ENCODE data around the gene RBMS2.
"Not testable (repeated sequence)": the region's sequence is repeated elsewhere in the genome, so short reads cannot be mapped to it uniquely, and the experiment has no call there.

RBMS2 gene

DNA sequence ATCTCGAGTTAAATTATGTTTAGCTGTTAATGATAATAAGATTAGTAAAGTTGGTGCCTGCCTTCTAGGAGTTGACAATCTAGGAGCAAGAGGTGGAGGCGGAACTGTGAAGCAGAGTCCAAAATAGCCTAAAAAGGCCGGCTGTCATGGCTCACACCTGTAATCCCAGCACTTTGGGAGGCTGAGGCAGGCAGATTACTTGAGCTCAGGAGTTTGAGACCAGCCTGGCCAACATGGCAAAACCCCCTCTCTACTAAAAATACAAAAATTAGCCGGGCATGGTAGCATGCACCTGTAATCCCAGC is 7.7 kb upstream of the RBMS2 start:
- not testable (repeated sequence) for H3K4me1 ChIP-seq (ENCODE audit: control insufficient read depth in 2 of 2, insufficient read depth in 2 of 2, low read length in 2 of 2); H3K9ac ChIP-seq (ENCODE audit: low read depth in 1 of 2, low read length in 2 of 2); H3K9me3 ChIP-seq (ENCODE audit: control insufficient read depth in 2 of 2, low read length in 2 of 2); H3K4me3 ChIP-seq (ENCODE audit: low read length in 2 of 2); H3K27me3 ChIP-seq (ENCODE audit: control insufficient read depth in 2 of 2, insufficient read depth in 2 of 2, low read length in 2 of 2); H3K27ac ChIP-seq (ENCODE audit: low read depth in 2 of 2, low read length in 2 of 2); H3K36me3 ChIP-seq (ENCODE audit: control insufficient read depth in 2 of 2, insufficient read depth in 2 of 2, low read length in 2 of 2)

DNA sequence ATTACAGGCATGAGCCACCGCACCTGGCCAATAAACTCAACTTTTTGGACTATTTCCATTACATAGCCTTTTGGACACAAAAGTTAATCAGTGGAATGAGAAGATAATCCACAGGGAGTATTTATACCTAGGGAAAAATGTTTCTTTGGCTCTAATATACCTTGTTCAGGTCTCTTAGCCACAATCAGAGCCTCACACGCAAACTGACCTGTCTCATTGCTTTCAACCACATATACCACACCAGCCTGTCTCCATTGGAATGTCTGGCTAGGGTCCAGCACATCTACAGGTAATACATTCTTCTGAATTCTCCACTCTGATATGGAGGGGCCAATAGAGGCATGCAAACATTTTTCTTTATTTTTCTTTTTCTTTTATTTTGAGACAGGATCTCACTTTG is 3.8 kb upstream of the RBMS2 start:
- Histone ChIP-seq H3K4me1 (ENCODE audit: control insufficient read depth in 2 of 2, insufficient read depth in 2 of 2, low read length in 2 of 2) (peaks cover 9 to 17% of the 10 kb centered on the region in 2 donors), H3K9me3 (ENCODE audit: control insufficient read depth in 2 of 2, low read length in 2 of 2) (no peaks in the 10 kb centered on the region)

GRCh38 chr12:56518570-56518969 is 3.0 kb upstream of the RBMS2 start:
- Histone ChIP-seq H3K4me1 (ENCODE audit: control insufficient read depth in 2 of 2, insufficient read depth in 2 of 2, low read length in 2 of 2) (peaks cover 8 to 17% of the 10 kb centered on the region in 2 donors), H3K9me3 (ENCODE audit: control insufficient read depth in 2 of 2, low read length in 2 of 2) (no peaks in the 10 kb centered on the region), H3K36me3 (ENCODE audit: control insufficient read depth in 2 of 2, insufficient read depth in 2 of 2, low read length in 2 of 2) (no peaks in the 10 kb centered on the region), H3K9ac (ENCODE audit: low read depth in 1 of 2, low read length in 2 of 2) (no peak overlapping the region), H3K4me3 (ENCODE audit: low read length in 2 of 2) (no peak overlapping the region), H3K27me3 (ENCODE audit: control insufficient read depth in 2 of 2, insufficient read depth in 2 of 2, low read length in 2 of 2) (no peaks in the 10 kb centered on the region), H3K27ac (ENCODE audit: low read depth in 2 of 2, low read length in 2 of 2) (no peak overlapping the region)

More for the DNA sequence above, 3.8 kb upstream of the RBMS2 start:
- H3K36me3 ChIP-seq (ENCODE audit: control insufficient read depth in 2 of 2, insufficient read depth in 2 of 2, low read length in 2 of 2), result no peaks in the 10 kb centered on the region
- no peak overlapping the region for H3K9ac ChIP-seq (ENCODE audit: low read depth in 1 of 2, low read length in 2 of 2)
- H3K27me3 ChIP-seq (ENCODE audit: control insufficient read depth in 2 of 2, insufficient read depth in 2 of 2, low read length in 2 of 2), result no peaks in the 10 kb centered on the region
- no peak overlapping the region for H3K27ac ChIP-seq (ENCODE audit: low read depth in 2 of 2, low read length in 2 of 2)
- no peak overlapping the region for H3K4me3 ChIP-seq (ENCODE audit: low read length in 2 of 2)

DNA sequence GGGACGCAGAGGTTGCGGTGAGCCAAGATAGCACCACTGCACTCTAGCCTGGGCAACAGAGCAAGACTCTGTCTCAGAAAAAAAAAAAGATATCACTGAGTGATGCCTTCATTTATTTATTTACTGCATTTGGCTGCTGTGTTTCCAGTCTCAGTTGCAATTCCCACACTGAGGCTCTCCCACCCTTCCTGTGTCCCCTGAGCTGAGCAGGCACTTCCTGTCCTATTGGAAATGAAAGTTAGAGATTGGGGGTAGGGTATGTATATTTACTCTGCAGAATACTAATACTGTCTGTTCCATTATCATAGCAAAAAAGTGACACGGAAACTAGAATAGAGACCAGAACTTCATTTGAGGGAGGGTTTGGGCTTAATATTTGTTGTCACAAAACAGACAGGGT is 1.6 kb upstream of the RBMS2 start:
- Histone ChIP-seq H3K4me3 (ENCODE audit: low read length in 2 of 2) (peak overlapping the region in 1 of 2 donors; percentile 5), H3K36me3 (ENCODE audit: control insufficient read depth in 2 of 2, insufficient read depth in 2 of 2, low read length in 2 of 2) (no peaks in the 10 kb centered on the region), H3K9ac (ENCODE audit: low read depth in 1 of 2, low read length in 2 of 2) (no peak overlapping the region), H3K4me1 (ENCODE audit: control insufficient read depth in 2 of 2, insufficient read depth in 2 of 2, low read length in 2 of 2) (peaks cover 7 to 16% of the 10 kb centered on the region in 2 donors), H3K9me3 (ENCODE audit: control insufficient read depth in 2 of 2, low read length in 2 of 2) (no peaks in the 10 kb centered on the region), H3K27me3 (ENCODE audit: control insufficient read depth in 2 of 2, insufficient read depth in 2 of 2, low read length in 2 of 2) (no peaks in the 10 kb centered on the region), H3K27ac (ENCODE audit: low read depth in 2 of 2, low read length in 2 of 2) (peak overlapping the region; percentile 80 to 88)

GRCh38 chr12:56520506-56520905 is 1.1 kb upstream of the RBMS2 start:
- Histone ChIP-seq H3K9ac (ENCODE audit: low read depth in 1 of 2, low read length in 2 of 2) (peak overlapping the region in 1 of 2 donors; percentile 17), H3K9me3 (ENCODE audit: control insufficient read depth in 2 of 2, low read length in 2 of 2) (no peaks in the 10 kb centered on the region), H3K4me3 (ENCODE audit: low read length in 2 of 2) (peak overlapping the region; percentile 5 to 88), H3K36me3 (ENCODE audit: control insufficient read depth in 2 of 2, insufficient read depth in 2 of 2, low read length in 2 of 2) (no peaks in the 10 kb centered on the region), H3K27ac (ENCODE audit: low read depth in 2 of 2, low read length in 2 of 2) (peak overlapping the region; percentile 80 to 88), H3K4me1 (ENCODE audit: control insufficient read depth in 2 of 2, insufficient read depth in 2 of 2, low read length in 2 of 2) (peaks cover 7 to 16% of the 10 kb centered on the region in 2 donors), H3K27me3 (ENCODE audit: control insufficient read depth in 2 of 2, insufficient read depth in 2 of 2, low read length in 2 of 2) (no peaks in the 10 kb centered on the region)

- H3K36me3 ChIP-seq (ENCODE audit: control insufficient read depth in 2 of 2, insufficient read depth in 2 of 2, low read length in 2 of 2), result no peaks in the 10 kb centered on the region
- peaks cover 7 to 16% of the 10 kb centered on the region in 2 donors for H3K4me1 ChIP-seq (ENCODE audit: control insufficient read depth in 2 of 2, insufficient read depth in 2 of 2, low read length in 2 of 2)
- H3K9ac ChIP-seq (ENCODE audit: low read depth in 1 of 2, low read length in 2 of 2), result peak overlapping the region; percentile 66 to 68
- peak overlapping the region; percentile 80 to 88 for H3K27ac ChIP-seq (ENCODE audit: low read depth in 2 of 2, low read length in 2 of 2)
- H3K27me3 ChIP-seq (ENCODE audit: control insufficient read depth in 2 of 2, insufficient read depth in 2 of 2, low read length in 2 of 2), result no peaks in the 10 kb centered on the region
- peak overlapping the region; percentile 74 to 88 for H3K4me3 ChIP-seq (ENCODE audit: low read length in 2 of 2)
- no peaks in the 10 kb centered on the region for H3K9me3 ChIP-seq (ENCODE audit: control insufficient read depth in 2 of 2, low read length in 2 of 2)
These were observed 421 bp upstream of the RBMS2 start for GRCh38 chr12:56521209-56521589.

DNA sequence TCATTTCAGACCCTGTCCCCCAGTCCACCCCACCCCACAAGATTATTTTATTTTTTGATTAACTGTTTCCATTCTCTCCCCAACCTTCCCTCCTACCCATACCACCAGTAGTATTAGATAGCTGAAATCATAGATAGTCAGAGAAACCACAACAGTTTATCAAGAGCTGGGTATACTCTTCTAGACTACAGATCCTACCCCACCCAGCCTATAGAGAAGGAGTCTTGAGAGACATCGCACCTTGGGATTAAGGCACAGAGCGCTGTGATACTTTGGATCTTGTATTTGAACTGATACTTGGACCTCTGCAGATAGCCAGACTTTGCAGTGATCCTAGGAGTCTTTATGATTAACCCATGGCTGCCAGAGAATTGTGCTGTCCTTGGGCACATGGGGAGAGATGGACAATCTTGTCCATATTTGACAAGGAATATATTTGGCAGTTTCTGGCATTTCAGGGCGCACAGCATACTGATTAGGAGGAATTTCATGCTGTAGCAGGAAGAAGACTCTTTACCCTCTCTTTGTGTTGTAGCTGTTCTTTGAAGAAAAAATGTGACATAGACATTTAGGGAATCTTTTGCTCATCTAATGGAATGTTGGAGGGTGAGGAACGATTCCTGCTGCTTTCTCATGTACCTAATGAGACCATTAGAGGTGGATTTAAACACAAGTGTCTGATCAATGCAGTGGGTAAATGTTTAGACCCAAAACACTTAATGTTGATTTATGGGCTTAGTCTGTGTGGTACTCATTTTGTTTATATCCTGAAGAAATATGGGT is 982 bp downstream of the RBMS2 start:
- H3K4me3 ChIP-seq (ENCODE audit: low read length in 2 of 2), result peak overlapping the region; percentile 74 to 88
- peaks cover 10 to 22% of the 10 kb centered on the region in 2 donors for H3K4me1 ChIP-seq (ENCODE audit: control insufficient read depth in 2 of 2, insufficient read depth in 2 of 2, low read length in 2 of 2)
- no peaks in the 10 kb centered on the region for H3K9me3 ChIP-seq (ENCODE audit: control insufficient read depth in 2 of 2, low read length in 2 of 2)
- H3K9ac ChIP-seq (ENCODE audit: low read depth in 1 of 2, low read length in 2 of 2), result peak overlapping the region; percentile 66 to 83
- H3K27ac ChIP-seq (ENCODE audit: low read depth in 2 of 2, low read length in 2 of 2), result peak overlapping the region; percentile 80 to 88
- no peaks in the 10 kb centered on the region for H3K27me3 ChIP-seq (ENCODE audit: control insufficient read depth in 2 of 2, insufficient read depth in 2 of 2, low read length in 2 of 2)
- H3K36me3 ChIP-seq (ENCODE audit: control insufficient read depth in 2 of 2, insufficient read depth in 2 of 2, low read length in 2 of 2), result no peaks in the 10 kb centered on the region

GRCh38 chr12:56528846-56529245 is 7.2 kb downstream of the RBMS2 start:
- no peak overlapping the region for H3K4me3 ChIP-seq (ENCODE audit: low read length in 2 of 2)
- no peaks in the 10 kb centered on the region for H3K36me3 ChIP-seq (ENCODE audit: control insufficient read depth in 2 of 2, insufficient read depth in 2 of 2, low read length in 2 of 2)
- no peak overlapping the region for H3K27ac ChIP-seq (ENCODE audit: low read depth in 2 of 2, low read length in 2 of 2)
- H3K9ac ChIP-seq (ENCODE audit: low read depth in 1 of 2, low read length in 2 of 2), result no peak overlapping the region
- peaks cover 3 to 6% of the 10 kb centered on the region in 2 donors for H3K4me1 ChIP-seq (ENCODE audit: control insufficient read depth in 2 of 2, insufficient read depth in 2 of 2, low read length in 2 of 2)
- H3K9me3 ChIP-seq (ENCODE audit: control insufficient read depth in 2 of 2, low read length in 2 of 2), result no peaks in the 10 kb centered on the region
- no peaks in the 10 kb centered on the region for H3K27me3 ChIP-seq (ENCODE audit: control insufficient read depth in 2 of 2, insufficient read depth in 2 of 2, low read length in 2 of 2)

DNA sequence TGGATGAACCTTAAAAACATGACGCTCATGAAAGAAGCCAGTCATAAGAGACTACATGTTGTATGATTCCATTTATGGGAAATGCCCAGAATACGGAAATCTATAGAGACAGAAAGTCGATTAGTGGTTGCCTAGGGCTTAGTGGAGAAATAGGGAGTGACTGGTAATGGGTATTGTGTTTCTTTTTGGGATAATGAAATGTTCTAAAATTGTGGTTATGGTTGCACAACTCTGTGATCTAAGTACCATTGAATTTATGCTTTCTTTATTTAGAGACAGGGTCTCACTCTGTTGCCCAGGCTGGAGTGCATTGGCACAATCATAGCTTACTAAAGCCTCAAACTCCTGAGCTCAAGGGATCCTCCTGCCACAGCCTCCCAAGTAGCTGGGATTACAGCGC is 8.0 kb downstream of the RBMS2 start:
- H3K27ac ChIP-seq (ENCODE audit: low read depth in 2 of 2, low read length in 2 of 2), result no peak overlapping the region
- H3K4me1 ChIP-seq (ENCODE audit: control insufficient read depth in 2 of 2, insufficient read depth in 2 of 2, low read length in 2 of 2), result peaks cover 3 to 6% of the 10 kb centered on the region in 2 donors
- no peak overlapping the region for H3K9ac ChIP-seq (ENCODE audit: low read depth in 1 of 2, low read length in 2 of 2)
- no peak overlapping the region for H3K4me3 ChIP-seq (ENCODE audit: low read length in 2 of 2)
- no peaks in the 10 kb centered on the region for H3K27me3 ChIP-seq (ENCODE audit: control insufficient read depth in 2 of 2, insufficient read depth in 2 of 2, low read length in 2 of 2)
- no peaks in the 10 kb centered on the region for H3K36me3 ChIP-seq (ENCODE audit: control insufficient read depth in 2 of 2, insufficient read depth in 2 of 2, low read length in 2 of 2)
- no peaks in the 10 kb centered on the region for H3K9me3 ChIP-seq (ENCODE audit: control insufficient read depth in 2 of 2, low read length in 2 of 2)

GRCh38 chr12:56530390-56531055 is 8.9 kb downstream of the RBMS2 start:
- no peaks in the 10 kb centered on the region for H3K27me3 ChIP-seq (ENCODE audit: control insufficient read depth in 2 of 2, insufficient read depth in 2 of 2, low read length in 2 of 2)
- peaks cover 3 to 6% of the 10 kb centered on the region in 2 donors for H3K4me1 ChIP-seq (ENCODE audit: control insufficient read depth in 2 of 2, insufficient read depth in 2 of 2, low read length in 2 of 2)
- H3K9ac ChIP-seq (ENCODE audit: low read depth in 1 of 2, low read length in 2 of 2), result no peak overlapping the region
- H3K36me3 ChIP-seq (ENCODE audit: control insufficient read depth in 2 of 2, insufficient read depth in 2 of 2, low read length in 2 of 2), result no peaks in the 10 kb centered on the region
- H3K27ac ChIP-seq (ENCODE audit: low read depth in 2 of 2, low read length in 2 of 2), result no peak overlapping the region
- H3K9me3 ChIP-seq (ENCODE audit: control insufficient read depth in 2 of 2, low read length in 2 of 2), result no peaks in the 10 kb centered on the region
- H3K4me3 ChIP-seq (ENCODE audit: low read length in 2 of 2), result no peak overlapping the region

Data from mucosa of rectum (tissue), 2 donors.